ENCODE results near the gene CHAT.

Gene CHAT

GRCh38 chr10:49632406-49633317 lies 18.8 kb downstream of the CHAT start:
- DNase-seq = no peak

GRCh38 chr10:49633327-49634068 lies 19.7 kb downstream of the CHAT start:
- no peak for DNase-seq

- DNase-seq = no peak
Observed at GRCh38 chr10:49634069-49634660, 20.3 kb downstream of the CHAT start.

GRCh38 chr10:49642311-49642710 lies 28.5 kb downstream of the CHAT start:
- DNase-seq = no peak

GRCh38 chr10:49643241-49644034 lies 29.6 kb downstream of the CHAT start:
- no peak for DNase-seq

GRCh38 chr10:49644035-49644646 lies 30.3 kb downstream of the CHAT start:
- DNase-seq = no peak

GRCh38 chr10:49645417-49645816 lies 31.6 kb downstream of the CHAT start:
- DNase-seq = no peak

GRCh38 chr10:49645871-49646870 lies 32.3 kb downstream of the CHAT start:
- DNase-seq = no peak

GRCh38 chr10:49647554-49647953 lies 33.7 kb downstream of the CHAT start:
- DNase-seq = no peak

- DNase-seq = no peak
Observed at GRCh38 chr10:49647985-49648795, 34.4 kb downstream of the CHAT start.

GRCh38 chr10:49649294-49649693 lies 35.5 kb downstream of the CHAT start:
- peak; percentile 53 for DNase-seq

GRCh38 chr10:49649936-49650723 lies 36.3 kb downstream of the CHAT start:
- no peak for DNase-seq

- no peak for DNase-seq
Observed at GRCh38 chr10:49650724-49651034, 36.8 kb downstream of the CHAT start.

- DNase-seq = no peak
Observed at GRCh38 chr10:49651039-49651835, 37.4 kb downstream of the CHAT start.

GRCh38 chr10:49651917-49652316 lies 38.1 kb downstream of the CHAT start:
- DNase-seq = no peak

GRCh38 chr10:49652421-49653272 lies 38.8 kb downstream of the CHAT start:
- DNase-seq = no peak

- no peak for DNase-seq
Observed at GRCh38 chr10:49653273-49653929, 39.6 kb downstream of the CHAT start.

Data from activated CD4-positive, alpha-beta T cell treated with anti-CD3 and anti-CD28 coated beads, Interleukin-10, Interleukin-2, amounts not matched to agents 100 ng/mL and 50 ng/mL, durations not matched to agents 16 hours and 8 hours (primary cell).